Cardiac fibroblast (primary cell): ENCODE data around the gene KRT14.
"Not testable (repeated sequence)": the region's sequence is repeated elsewhere in the genome, so short reads cannot be mapped to it uniquely, and the experiment has no call there.

Experiments used
- DNase-seq, 2 donors: peaks; one replicate each; pipeline versions ENCODE4 v3.0.0 to v3.0.0-alpha.2; 2010; ENCODE audit warnings: low read depth in 2 of 2
- H3K4me3 ChIP-seq, 2 donors: replicated peaks in 1 of 2; 1 replicate in 1 of 2; 2 replicates in 1 of 2; pipeline ENCODE4 v1.5.1; 2011; ENCODE audit warnings: low read depth in 2 of 2, low read length in 2 of 2, mild to moderate bottlenecking in 2 of 2, moderate library complexity in 1 of 2
- CTCF ChIP-seq: IDR thresholded peaks from one replicate; pipeline ENCODE4 v1.5.1; 2011; ENCODE audit warnings: low read depth, mild to moderate bottlenecking, low read length, inconsistent platforms

The KRT14 gene

GRCh38 chr17:41625602-41626001, 38.9 kb upstream of the KRT14 start:
- DNase-seq = no peak
- TF ChIP-seq CTCF = no peak
- no peak overlapping the region for H3K4me3 ChIP-seq

- no peak for DNase-seq
- no peak within 1 kb of the TSS for H3K4me3 ChIP-seq
- no peak for TF ChIP-seq CTCF
Observed at GRCh38 chr17:41624208-41625101, 37.8 kb upstream of the KRT14 start, which contains the start of gene KRT17. Gene KRT17, minus strand, starts transcription at chr17:41624575. Its CDS starts 66 bp downstream, at chr17:41624509.

GRCh38 chr17:41623184-41623861, 36.6 kb upstream of the KRT14 start:
- DNase-seq, H3K4me3 ChIP-seq: not testable (repeated sequence)

GRCh38 chr17:41622340-41623183, 35.9 kb upstream of the KRT14 start:
- H3K4me3 ChIP-seq, DNase-seq: not testable (repeated sequence)

- H3K4me3 ChIP-seq = no peak overlapping the region
- no peak for DNase-seq
- TF ChIP-seq CTCF = no peak
Observed at GRCh38 chr17:41621916-41622315, 35.2 kb upstream of the KRT14 start.

GRCh38 chr17:41621435-41621817, 34.7 kb upstream of the KRT14 start:
- not testable (repeated sequence) for DNase-seq, H3K4me3 ChIP-seq

GRCh38 chr17:41620583-41621434, 34.1 kb upstream of the KRT14 start:
- TF ChIP-seq CTCF = no peak
- no peak overlapping the region for H3K4me3 ChIP-seq
- DNase-seq = peak; percentile 18 to 47

GRCh38 chr17:41619927-41620582, 33.4 kb upstream of the KRT14 start:
- not testable (repeated sequence) for H3K4me3 ChIP-seq, DNase-seq
